OCI-LY7 (cell line): ENCODE measurements around the gene SNAP91.

ENCODE experiments used
- EZH2phosphoT487 ChIP-seq: fragments of 200-600 bp; sonication (generic); IDR thresholded peaks from 2 replicates; pipeline ENCODE4 v1.6.1; 2018; ENCODE audit warnings: low read depth, borderline replicate concordance, mild to moderate bottlenecking, mixed run types, antibody characterized with exemption, low read length, moderate library complexity, mixed read lengths
- TF ChIP-seq, protein P1 (sequence below): fragments of 200-600 bp; sonication (generic); conservative IDR thresholded peaks from 2 replicates; pipeline ENCODE4 v1.5.1; 2014; ENCODE audit warnings: mild to moderate bottlenecking, antibody characterized with exemption, low read length, moderate library complexity, mixed read lengths

DNA sequence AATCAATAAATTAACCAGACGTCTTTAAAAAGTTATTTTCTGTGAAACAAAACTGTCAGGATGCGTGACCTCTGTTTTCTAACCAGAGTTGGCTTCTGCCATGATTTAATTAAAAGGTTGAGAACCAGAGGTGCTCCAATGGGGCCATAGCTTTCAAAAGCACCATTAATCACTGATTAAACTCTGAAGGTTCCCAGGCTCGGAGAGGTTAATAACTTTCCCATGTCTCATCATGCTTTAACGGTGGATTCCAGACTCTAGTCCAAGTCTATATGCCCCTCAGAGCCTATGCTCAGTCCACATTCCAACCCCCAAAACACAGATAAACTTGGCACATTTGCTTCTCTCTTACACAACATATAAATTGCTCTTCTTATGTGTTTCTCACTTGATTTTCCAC lies 95.5 kb downstream of the SNAP91 start:
- TF ChIP-seq, protein P1, sequence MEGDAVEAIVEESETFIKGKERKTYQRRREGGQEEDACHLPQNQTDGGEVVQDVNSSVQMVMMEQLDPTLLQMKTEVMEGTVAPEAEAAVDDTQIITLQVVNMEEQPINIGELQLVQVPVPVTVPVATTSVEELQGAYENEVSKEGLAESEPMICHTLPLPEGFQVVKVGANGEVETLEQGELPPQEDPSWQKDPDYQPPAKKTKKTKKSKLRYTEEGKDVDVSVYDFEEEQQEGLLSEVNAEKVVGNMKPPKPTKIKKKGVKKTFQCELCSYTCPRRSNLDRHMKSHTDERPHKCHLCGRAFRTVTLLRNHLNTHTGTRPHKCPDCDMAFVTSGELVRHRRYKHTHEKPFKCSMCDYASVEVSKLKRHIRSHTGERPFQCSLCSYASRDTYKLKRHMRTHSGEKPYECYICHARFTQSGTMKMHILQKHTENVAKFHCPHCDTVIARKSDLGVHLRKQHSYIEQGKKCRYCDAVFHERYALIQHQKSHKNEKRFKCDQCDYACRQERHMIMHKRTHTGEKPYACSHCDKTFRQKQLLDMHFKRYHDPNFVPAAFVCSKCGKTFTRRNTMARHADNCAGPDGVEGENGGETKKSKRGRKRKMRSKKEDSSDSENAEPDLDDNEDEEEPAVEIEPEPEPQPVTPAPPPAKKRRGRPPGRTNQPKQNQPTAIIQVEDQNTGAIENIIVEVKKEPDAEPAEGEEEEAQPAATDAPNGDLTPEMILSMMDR, result no peak
- TF ChIP-seq EZH2phosphoT487, result no peak
